Uterus (tissue), 2 donors: Measurements from ENCODE around the gene PTPRM.

Experiments
- POLR2A ChIP-seq, 2 donors: fragments of 450-650 bp; IDR thresholded peaks; one replicate each; pipeline ENCODE4 v1.6.1; 2016; ENCODE audit warnings: antibody characterized with exemption in 2 of 2, mild to moderate bottlenecking in 1 of 2, moderate library complexity in 1 of 2
- TF ChIP-seq, protein P1 (sequence below), 4 experiments: fragments of 200-600 bp in 2 of 4; fragments of 450-650 bp in 2 of 4; sonication (generic) in 2 of 4; IDR thresholded peaks; one replicate each; pipeline ENCODE4 v1.5.1; 2016 to 2019; ENCODE audit warnings: antibody characterized with exemption in 4 of 4, mild to moderate bottlenecking in 2 of 4, moderate library complexity in 1 of 4

DNA sequence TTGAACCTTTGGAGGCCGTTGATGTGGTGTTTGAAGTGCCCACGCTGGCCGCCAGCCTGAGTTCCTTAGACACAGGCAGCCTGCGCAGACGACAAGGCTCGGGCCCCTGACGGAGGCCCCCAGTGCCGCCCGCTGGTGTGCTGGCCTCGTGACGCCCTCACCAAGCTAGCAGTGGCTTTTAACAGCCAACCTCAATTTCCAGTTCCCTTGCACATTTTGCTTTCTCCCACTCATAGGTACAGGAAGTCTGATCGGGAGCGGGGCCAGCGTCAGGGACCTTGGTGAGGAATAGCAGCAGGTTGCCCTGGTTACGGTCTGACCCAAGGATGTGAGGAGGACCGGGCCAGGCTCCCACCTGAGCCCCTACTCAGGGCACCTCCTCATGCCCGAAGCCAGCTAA is 834.5 kb downstream of the PTPRM start:
- no peak for TF ChIP-seq POLR2A (IDR thresholded peaks at IDR 0.05)
- TF ChIP-seq, protein P1, sequence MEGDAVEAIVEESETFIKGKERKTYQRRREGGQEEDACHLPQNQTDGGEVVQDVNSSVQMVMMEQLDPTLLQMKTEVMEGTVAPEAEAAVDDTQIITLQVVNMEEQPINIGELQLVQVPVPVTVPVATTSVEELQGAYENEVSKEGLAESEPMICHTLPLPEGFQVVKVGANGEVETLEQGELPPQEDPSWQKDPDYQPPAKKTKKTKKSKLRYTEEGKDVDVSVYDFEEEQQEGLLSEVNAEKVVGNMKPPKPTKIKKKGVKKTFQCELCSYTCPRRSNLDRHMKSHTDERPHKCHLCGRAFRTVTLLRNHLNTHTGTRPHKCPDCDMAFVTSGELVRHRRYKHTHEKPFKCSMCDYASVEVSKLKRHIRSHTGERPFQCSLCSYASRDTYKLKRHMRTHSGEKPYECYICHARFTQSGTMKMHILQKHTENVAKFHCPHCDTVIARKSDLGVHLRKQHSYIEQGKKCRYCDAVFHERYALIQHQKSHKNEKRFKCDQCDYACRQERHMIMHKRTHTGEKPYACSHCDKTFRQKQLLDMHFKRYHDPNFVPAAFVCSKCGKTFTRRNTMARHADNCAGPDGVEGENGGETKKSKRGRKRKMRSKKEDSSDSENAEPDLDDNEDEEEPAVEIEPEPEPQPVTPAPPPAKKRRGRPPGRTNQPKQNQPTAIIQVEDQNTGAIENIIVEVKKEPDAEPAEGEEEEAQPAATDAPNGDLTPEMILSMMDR (IDR thresholded peaks at IDR 0.05) = no peak
